B cell (primary cell): ENCODE data around the gene ULK4. TPM values are rescaled to one million over a fixed set of nuclear protein-coding genes. Genes with fewer than 3 reads are reported as not detected.

Experiments used
- ATAC-seq: fragments of 200-7000 bp; cut with Tn5 transposase; one replicate; pipeline ENCODE4 v1.10.0; 2021; ENCODE audit warnings: low read depth, mild to moderate bottlenecking, moderate number of reproducible peaks, moderate library complexity
- CTCF ChIA-PET: fragments of 350-600 bp; sonication (Branson Sonifier 250); formaldehyde crosslinking; loops from one replicate; lab custom pipeline; 2021; ENCODE audit warnings: antibody characterized with exemption, inconsistent platforms; lab: Charles Lee
- POLR2A ChIA-PET: fragments of 350-600 bp; sonication (Branson Sonifier 250); formaldehyde crosslinking; loops from one replicate; lab custom pipeline; 2021; ENCODE audit warnings: antibody characterized with exemption; lab: Charles Lee
- DNase-seq: peaks from one replicate; pipeline ENCODE4 v3.0.0; 2013
- H2AFZ ChIP-seq: 2 replicates; pipeline ENCODE4 v1.6.1; 2012; ENCODE audit warnings: mild to moderate bottlenecking, low read depth, low read length; ENCODE audit not compliant: insufficient read depth, poor library complexity, severe bottlenecking
- H3K27ac ChIP-seq, 2 donors: 1 replicate in 1 of 2; 2 replicates in 1 of 2; pipeline ENCODE4 v1.5.1; 2012 to 2013; ENCODE audit warnings: low read length in 2 of 2, mild to moderate bottlenecking in 2 of 2, moderate library complexity in 1 of 2
- H3K27me3 ChIP-seq, 4 experiments: fragments of 200-600 bp in 1 of 4; sonication (generic) in 1 of 4; replicated peaks in 1 of 4; 1 replicate in 2 of 4; 2 replicates in 2 of 4; pipeline versions ENCODE4 v1.6.1 to v1.7.0; 2013 to 2016; ENCODE audit warnings: low read length in 3 of 4, mild to moderate bottlenecking in 2 of 4, mixed read lengths in 1 of 4, moderate library complexity in 1 of 4; ENCODE audit not compliant: insufficient read depth in 4 of 4, control insufficient read depth in 3 of 4; ENCODE audit errors: control extremely low read depth in 1 of 4
- H3K36me3 ChIP-seq, 2 experiments: replicated peaks in 1 of 2; 1 replicate in 1 of 2; 2 replicates in 1 of 2; pipeline versions ENCODE4 v1.6.1 to v1.7.1; 2013; ENCODE audit warnings: low read length in 1 of 2; ENCODE audit not compliant: insufficient read depth in 2 of 2, control insufficient read depth in 1 of 2; ENCODE audit errors: control extremely low read depth in 1 of 2, extremely low read depth in 1 of 2
- H3K4me1 ChIP-seq, 2 donors: fragments of 200-600 bp in 1 of 2; sonication (generic) in 1 of 2; 1 replicate in 1 of 2; 2 replicates in 1 of 2; pipeline versions ENCODE4 v1.5.1 to v1.6.1; 2013 to 2017; ENCODE audit warnings: low read length in 2 of 2; ENCODE audit not compliant: control insufficient read depth in 2 of 2, insufficient read depth in 2 of 2
- H3K4me2 ChIP-seq: replicated peaks from 2 replicates; pipeline ENCODE3; 2012; ENCODE audit warnings: mild to moderate bottlenecking, low read depth, low read length; ENCODE audit not compliant: poor library complexity, severe bottlenecking
- H3K4me3 ChIP-seq, 5 experiments: fragments of 200-600 bp in 1 of 5; sonication (generic) in 1 of 5; 1 replicate in 3 of 5; 2 replicates in 2 of 5; pipeline versions ENCODE4 v1.5.1 to v1.7.0; 2011 to 2016; ENCODE audit warnings: low read length in 4 of 5, mild to moderate bottlenecking in 4 of 5, low read depth in 2 of 5, control low read depth in 1 of 5, moderate library complexity in 1 of 5; ENCODE audit not compliant: insufficient read depth in 1 of 5; ENCODE audit errors: control extremely low read depth in 1 of 5, extremely low read depth in 1 of 5
- H3K79me2 ChIP-seq: fragments of 200-600 bp; sonication (generic); one replicate; pipeline ENCODE4 v1.6.0; 2016; ENCODE audit warnings: low read length; ENCODE audit not compliant: control insufficient read depth, insufficient read depth
- H3K9ac ChIP-seq: fragments of 200-600 bp; sonication (generic); 2 replicates; pipeline ENCODE4 v1.6.1; 2017; ENCODE audit warnings: mild to moderate bottlenecking, low read length, moderate library complexity
- H3K9me3 ChIP-seq, 3 donors: one replicate each; pipeline versions ENCODE4 v1.6.1 to v1.7.1; 2013; ENCODE audit warnings: low read length in 2 of 3; ENCODE audit not compliant: control insufficient read depth in 2 of 3, insufficient read depth in 1 of 3; ENCODE audit errors: control extremely low read depth in 1 of 3
- H4K20me1 ChIP-seq: 2 replicates; pipeline ENCODE4 v1.6.0; 2012; ENCODE audit warnings: mild to moderate bottlenecking, low read length; ENCODE audit not compliant: insufficient read depth, control insufficient read depth, poor library complexity, severe bottlenecking
- H3K27ac Mint-ChIP-seq: one replicate; pipeline ENCODE4 v1.8.0; 2021; ENCODE audit warnings: mixed read lengths
- H3K27me3 Mint-ChIP-seq: one replicate; pipeline ENCODE4 v1.8.0; 2021; ENCODE audit warnings: mixed read lengths
- H3K4me1 Mint-ChIP-seq: one replicate; pipeline ENCODE4 v1.8.0; 2021; ENCODE audit warnings: mixed read lengths
- H3K4me3 Mint-ChIP-seq: one replicate; pipeline ENCODE4 v1.8.0; 2021; ENCODE audit warnings: mixed read lengths
- H3K9me3 Mint-ChIP-seq: one replicate; pipeline ENCODE4 v1.8.0; 2022; ENCODE audit warnings: mixed read lengths; ENCODE audit not compliant: insufficient read depth
- EZH2 ChIP-seq: IDR thresholded peaks from 2 replicates; pipeline ENCODE4 v1.6.1; 2012; ENCODE audit warnings: borderline replicate concordance, low read depth, mild to moderate bottlenecking, moderate library complexity, low read length; ENCODE audit not compliant: insufficient read depth, poor library complexity, severe bottlenecking
- WGBS: methylation state at CpG from one replicate; pipeline ENCODE4 v1.1.5; 2013; ENCODE audit warnings: missing lambda C conversion rate; ENCODE audit not compliant: insufficient coverage; 5-methylcytosine and 5-hydroxymethylcytosine counted together
- intact Hi-C: fragments of 100-400 bp; cut with micrococcal nuclease; formaldehyde crosslinking; loops from one replicate; pipeline ENCODE4 v1.10.0; 2022
- polyA plus RNA-seq: library from polyadenylated mRNA; depleted of rRNA; stranded (reverse); fragments of >200 nt; gene quantifications from 2 replicates; pipeline ENCODE4 v1.2.3, GENCODE V29; 2012
- total RNA-seq, 2 donors: library from RNA; stranded (reverse); fragments of 120-200 nt in 1 of 2; gene quantifications; 1 replicate in 1 of 2; 2 replicates in 1 of 2; pipeline versions ENCODE4 v1.2.3 to v1.2.4, GENCODE V29; 2013 to 2022
- TF ChIP-seq, protein P1 (sequence below): fragments of 200-600 bp; IDR thresholded peaks from one replicate; pipeline ENCODE4 v1.8.0; 2022; ENCODE audit warnings: antibody characterized with exemption, mild to moderate bottlenecking

Gene ULK4
- total and polyA plus RNA-seq, 2 donors (not counting 1 experiment from before 2014, with no cell fraction given), result 5.2 to 33.7 TPM

DNA sequence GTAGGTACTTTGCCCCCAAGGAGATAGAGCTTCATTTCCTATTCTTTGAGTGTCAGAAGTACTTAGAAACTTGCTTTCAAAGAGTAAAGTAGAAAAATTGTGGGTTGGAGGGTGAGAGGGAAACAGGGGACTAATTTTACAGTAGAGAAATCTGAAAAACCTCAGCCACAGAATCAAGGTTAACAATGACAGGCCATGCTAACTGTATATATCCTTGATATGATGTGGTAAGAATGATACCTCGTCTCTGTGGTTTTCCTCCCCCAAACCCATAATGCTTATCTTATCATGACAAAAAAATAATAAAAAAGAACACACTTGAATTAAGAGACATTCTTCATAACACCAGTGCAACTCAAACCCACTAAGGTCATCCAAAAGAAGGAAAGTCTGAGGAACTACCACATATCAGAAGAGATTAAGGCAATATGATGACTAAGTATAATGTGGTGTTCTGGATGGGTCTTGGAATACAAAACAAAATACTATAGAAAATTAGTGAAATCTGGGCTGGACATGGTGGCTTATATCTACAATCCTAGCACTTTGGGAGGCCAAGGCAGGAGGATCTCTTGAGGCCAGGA is 360.4 kb downstream of the ULK4 start:
- no peak for DNase-seq
- no peak overlapping the region for H3K4me2 ChIP-seq
- H3K9ac ChIP-seq, result no peak overlapping the region
- no peak overlapping the region for H3K4me3 ChIP-seq
- peaks cover 0 to 7% of the 10 kb centered on the region in 2 donors for H3K4me1 ChIP-seq
- Mint-ChIP-seq H3K9me3 (no peaks in the 10 kb centered on the region), H3K4me1 (peaks cover 8% of the 10 kb centered on the region), H3K4me3 (no peak overlapping the region), H3K27me3 (no peaks in the 10 kb centered on the region), H3K27ac (no peak overlapping the region)
- ChIA-PET POLR2A (no interaction called here), CTCF (no interaction called here)
- no peak overlapping the region for H3K27ac ChIP-seq
- no peaks in the 10 kb centered on the region for H3K27me3 ChIP-seq
- ATAC-seq, result no peak
- H4K20me1 ChIP-seq, result no peaks in the 10 kb centered on the region
- no peaks in the 10 kb centered on the region for H3K79me2 ChIP-seq
- intact Hi-C loops, result no loop called here
- no peaks in the 10 kb centered on the region for H3K9me3 ChIP-seq
- no peaks in the 10 kb centered on the region for H3K36me3 ChIP-seq
- no peak overlapping the region for H2AFZ ChIP-seq
- no CpG with 5 or more reads among the region's 1 CpG for WGBS
- no peak for TF ChIP-seq EZH2
- TF ChIP-seq, protein P1, sequence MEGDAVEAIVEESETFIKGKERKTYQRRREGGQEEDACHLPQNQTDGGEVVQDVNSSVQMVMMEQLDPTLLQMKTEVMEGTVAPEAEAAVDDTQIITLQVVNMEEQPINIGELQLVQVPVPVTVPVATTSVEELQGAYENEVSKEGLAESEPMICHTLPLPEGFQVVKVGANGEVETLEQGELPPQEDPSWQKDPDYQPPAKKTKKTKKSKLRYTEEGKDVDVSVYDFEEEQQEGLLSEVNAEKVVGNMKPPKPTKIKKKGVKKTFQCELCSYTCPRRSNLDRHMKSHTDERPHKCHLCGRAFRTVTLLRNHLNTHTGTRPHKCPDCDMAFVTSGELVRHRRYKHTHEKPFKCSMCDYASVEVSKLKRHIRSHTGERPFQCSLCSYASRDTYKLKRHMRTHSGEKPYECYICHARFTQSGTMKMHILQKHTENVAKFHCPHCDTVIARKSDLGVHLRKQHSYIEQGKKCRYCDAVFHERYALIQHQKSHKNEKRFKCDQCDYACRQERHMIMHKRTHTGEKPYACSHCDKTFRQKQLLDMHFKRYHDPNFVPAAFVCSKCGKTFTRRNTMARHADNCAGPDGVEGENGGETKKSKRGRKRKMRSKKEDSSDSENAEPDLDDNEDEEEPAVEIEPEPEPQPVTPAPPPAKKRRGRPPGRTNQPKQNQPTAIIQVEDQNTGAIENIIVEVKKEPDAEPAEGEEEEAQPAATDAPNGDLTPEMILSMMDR, result no peak

DNA sequence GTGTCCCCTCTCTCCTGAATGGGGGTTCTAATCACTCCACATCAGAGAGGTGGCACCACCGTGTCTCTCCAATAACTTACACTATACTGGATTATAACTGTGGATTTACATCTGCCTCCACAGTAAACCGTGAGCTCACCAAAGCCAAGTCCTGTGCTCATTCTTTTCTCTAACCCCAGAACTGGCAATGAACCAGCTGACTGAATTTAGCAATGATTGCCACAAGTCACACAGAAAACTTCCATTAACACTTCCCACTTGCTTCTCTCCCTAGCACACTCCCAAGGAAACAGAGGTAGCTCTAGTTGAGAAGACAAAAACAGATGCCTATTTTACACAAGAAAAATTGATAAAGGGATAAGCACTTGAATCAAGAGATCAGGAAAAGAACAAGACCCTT is 361.3 kb downstream of the ULK4 start:
- Histone ChIP-seq H3K79me2 (no peaks in the 10 kb centered on the region), H4K20me1 (no peaks in the 10 kb centered on the region), H3K9ac (no peak overlapping the region), H3K4me3 (no peak overlapping the region), H3K9me3 (no peaks in the 10 kb centered on the region), H3K27me3 (no peaks in the 10 kb centered on the region), H3K27ac (no peak overlapping the region), H3K4me1 (peaks cover 0 to 7% of the 10 kb centered on the region in 2 donors), H3K4me2 (no peak overlapping the region), H3K36me3 (no peaks in the 10 kb centered on the region), H2AFZ (no peak overlapping the region)
- Mint-ChIP-seq H3K9me3 (no peaks in the 10 kb centered on the region), H3K27ac (no peak overlapping the region), H3K4me1 (peaks cover 8% of the 10 kb centered on the region), H3K27me3 (no peaks in the 10 kb centered on the region), H3K4me3 (no peak overlapping the region)
- intact Hi-C loops, result no loop called here
- no peak for TF ChIP-seq EZH2
- TF ChIP-seq, protein P1, result no peak
- ChIA-PET POLR2A (no interaction called here), CTCF (no interaction called here)
- DNase-seq (no peak), ATAC-seq (no peak)
- 100% methylated on average over 2 of the region's 2 CpGs for WGBS
